ENCODE data around the gene SNX10.

Gene SNX10, protein sequence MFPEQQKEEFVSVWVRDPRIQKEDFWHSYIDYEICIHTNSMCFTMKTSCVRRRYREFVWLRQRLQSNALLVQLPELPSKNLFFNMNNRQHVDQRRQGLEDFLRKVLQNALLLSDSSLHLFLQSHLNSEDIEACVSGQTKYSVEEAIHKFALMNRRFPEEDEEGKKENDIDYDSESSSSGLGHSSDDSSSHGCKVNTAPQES

GRCh38 chr7:26291699-26292538, at the start of gene SNX10:
Gene SNX10 (plus strand): TSS chr7:26291862. CDS start chr7:26346443, 54,581 bp downstream.
- TF ChIP-seq EP300 (IDR thresholded peaks at IDR 0.05; ENCODE audit: borderline replicate concordance) (no peak), TCF12 (IDR thresholded peaks at IDR 0.05; ENCODE audit: low read depth) (no peak), TAF1 (IDR thresholded peaks at IDR 0.05; ENCODE audit: low read depth) (0 out of 2 replicates have a peak, but pooled peaks have one; percentile 5), FOXM1 (IDR thresholded peaks at IDR 0.05; ENCODE audit: borderline replicate concordance, low read depth) (no peak), RAD21 (IDR thresholded peaks at IDR 0.05; ENCODE audit: low read depth) (peak; percentile 37; the same call in 1 of the 2 replicates), YY1 (IDR thresholded peaks at IDR 0.05; ENCODE audit: low read depth) (no peak), ZBTB7A (IDR thresholded peaks at IDR 0.05; ENCODE audit: low read depth) (0 out of 2 replicates have a peak, but pooled peaks have one; percentile 30), TEAD4 (IDR thresholded peaks at IDR 0.05) (no peak), NFIC (IDR thresholded peaks at IDR 0.05) (no peak), EGR1 (IDR thresholded peaks at IDR 0.05) (peak; percentile 62), CEBPB (IDR thresholded peaks at IDR 0.05) (no peak), MAX (IDR thresholded peaks at IDR 0.05) (peak; percentile 31; the same call in 1 of the 2 replicates), REST (IDR thresholded peaks at IDR 0.05; ENCODE audit: low read depth) (no peak)
- TF ChIP-seq, protein P1, sequence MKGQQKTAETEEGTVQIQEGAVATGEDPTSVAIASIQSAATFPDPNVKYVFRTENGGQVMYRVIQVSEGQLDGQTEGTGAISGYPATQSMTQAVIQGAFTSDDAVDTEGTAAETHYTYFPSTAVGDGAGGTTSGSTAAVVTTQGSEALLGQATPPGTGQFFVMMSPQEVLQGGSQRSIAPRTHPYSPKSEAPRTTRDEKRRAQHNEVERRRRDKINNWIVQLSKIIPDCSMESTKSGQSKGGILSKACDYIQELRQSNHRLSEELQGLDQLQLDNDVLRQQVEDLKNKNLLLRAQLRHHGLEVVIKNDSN (IDR thresholded peaks at IDR 0.05) = no peak

GRCh38 chr7:26245150-26245549, 46.5 kb upstream of the SNX10 start:
- no peak for TF ChIP-seq TEAD4 (IDR thresholded peaks at IDR 0.05)
- no peak for TF ChIP-seq NFIC (IDR thresholded peaks at IDR 0.05)
- TF ChIP-seq YY1 (IDR thresholded peaks at IDR 0.05; ENCODE audit: low read depth) = no peak
- TF ChIP-seq EP300 (IDR thresholded peaks at IDR 0.05; ENCODE audit: borderline replicate concordance) = no peak
- no peak for TF ChIP-seq CEBPB (IDR thresholded peaks at IDR 0.05)
- TF ChIP-seq MAX (IDR thresholded peaks at IDR 0.05) = no peak
- TF ChIP-seq RAD21 (IDR thresholded peaks at IDR 0.05; ENCODE audit: low read depth) = no peak
- no peak for TF ChIP-seq TCF12 (IDR thresholded peaks at IDR 0.05; ENCODE audit: low read depth)
- no peak for TF ChIP-seq FOXM1 (IDR thresholded peaks at IDR 0.05; ENCODE audit: borderline replicate concordance, low read depth)
- TF ChIP-seq TAF1 (IDR thresholded peaks at IDR 0.05; ENCODE audit: low read depth) = no peak
- no peak for TF ChIP-seq EGR1 (IDR thresholded peaks at IDR 0.05)
- TF ChIP-seq, protein P1 (IDR thresholded peaks at IDR 0.05) = no peak
- TF ChIP-seq REST (IDR thresholded peaks at IDR 0.05; ENCODE audit: low read depth) = no peak
- no peak for TF ChIP-seq CREB1 (IDR thresholded peaks at IDR 0.05; ENCODE audit: low read depth)

GRCh38 chr7:26250239-26250638, 41.4 kb upstream of the SNX10 start:
- no peak for TF ChIP-seq RAD21 (IDR thresholded peaks at IDR 0.05; ENCODE audit: low read depth)
- TF ChIP-seq TCF12 (IDR thresholded peaks at IDR 0.05; ENCODE audit: low read depth) = no peak
- no peak for TF ChIP-seq TEAD4 (IDR thresholded peaks at IDR 0.05)
- no peak for TF ChIP-seq NFIC (IDR thresholded peaks at IDR 0.05)
- no peak for TF ChIP-seq REST (IDR thresholded peaks at IDR 0.05; ENCODE audit: low read depth)

- TF ChIP-seq YY1 (IDR thresholded peaks at IDR 0.05; ENCODE audit: low read depth) = no peak
Observed at GRCh38 chr7:26265065-26265464, 26.6 kb upstream of the SNX10 start.

Data from Ishikawa (cell line).